ENCODE data around the gene RRP12. TPM values are rescaled to one million over a fixed set of nuclear protein-coding genes. Genes with fewer than 3 reads are reported as not detected.

RRP12 gene
- total and polyA plus RNA-seq, 4 donors = 12.7 to 44.2 (median 21.8) TPM

GRCh38 chr10:97318772-97319651, 82.1 kb downstream of the RRP12 start, which contains the start of gene FRAT1:
TSS of gene FRAT1 (plus strand) at chr10:97319271. CDS start at chr10:97319454, 183 bp downstream.
- Histone ChIP-seq H3K9ac (ENCODE audit: insufficient read depth in 1 of 2, low read length in 2 of 2) (peak within 1 kb of the TSS; percentile 92 to 95), H3K27me3 (ENCODE audit: control insufficient read depth in 3 of 3, insufficient read depth in 3 of 3, low read length in 2 of 3) (peaks cover 0 to 24% (median 6%) of the 10 kb centered on the region in 3 donors), H3K9me3 (ENCODE audit: control insufficient read depth in 4 of 4, insufficient read depth in 3 of 4, low read length in 3 of 4) (no peaks in the 10 kb centered on the region), H3K4me3 (peak within 1 kb of the TSS; percentile 93), H3K27ac (ENCODE audit: low read depth in 1 of 2, low read length in 1 of 2) (peak within 1 kb of the TSS; percentile 99), H3K36me3 (ENCODE audit: control insufficient read depth in 4 of 4, insufficient read depth in 4 of 4, low read length in 4 of 4) (no peaks in the 10 kb centered on the region), H3K4me1 (ENCODE audit: control insufficient read depth in 5 of 5, insufficient read depth in 5 of 5, low read length in 5 of 5) (peaks cover 0 to 24% (median 3%) of the 10 kb centered on the region in 5 donors)
- TF ChIP-seq CTCF (IDR thresholded peaks at IDR 0.05; ENCODE audit: control extremely low read depth, extremely low read depth) = no peak
- 0 to 1% methylated on average over 60 to 79 of the region's 79 CpGs for WGBS, 2 donors
- peak; percentile 92 to 93 (median 93) for DNase-seq
- ATAC-seq (ENCODE audit: insufficient read depth, low FRiP score) = peak; percentile 86

GRCh38 chr10:97314671-97315070, 86.5 kb downstream of the RRP12 start:
- H3K9ac ChIP-seq (ENCODE audit: insufficient read depth in 1 of 2, low read length in 2 of 2) = no peak overlapping the region
- no peak overlapping the region for H3K27ac ChIP-seq (ENCODE audit: low read depth in 1 of 2, low read length in 1 of 2)
- DNase-seq (no peak), ATAC-seq (ENCODE audit: insufficient read depth, low FRiP score) (no peak)
- no peak overlapping the region for H3K4me3 ChIP-seq
- peaks cover 0 to 4% (median 0%) of the 10 kb centered on the region in 3 donors for H3K27me3 ChIP-seq (ENCODE audit: control insufficient read depth in 3 of 3, insufficient read depth in 3 of 3, low read length in 2 of 3)
- no peak for TF ChIP-seq CTCF (IDR thresholded peaks at IDR 0.05; ENCODE audit: control extremely low read depth, extremely low read depth)
- WGBS, 2 donors = 51 to 59% methylated on average over 4 of the region's 4 CpGs
- peaks cover 0 to 1% (median 0%) of the 10 kb centered on the region in 5 donors for H3K4me1 ChIP-seq (ENCODE audit: control insufficient read depth in 5 of 5, insufficient read depth in 5 of 5, low read length in 5 of 5)
- H3K36me3 ChIP-seq (ENCODE audit: control insufficient read depth in 4 of 4, insufficient read depth in 4 of 4, low read length in 4 of 4) = no peaks in the 10 kb centered on the region
- H3K9me3 ChIP-seq (ENCODE audit: control insufficient read depth in 4 of 4, insufficient read depth in 3 of 4, low read length in 3 of 4) = no peaks in the 10 kb centered on the region

- 85 to 86% methylated on average over 6 of the region's 6 CpGs for WGBS, 2 donors
- Histone ChIP-seq H3K9ac (ENCODE audit: insufficient read depth in 1 of 2, low read length in 2 of 2) (no peak overlapping the region), H3K4me1 (ENCODE audit: control insufficient read depth in 5 of 5, insufficient read depth in 5 of 5, low read length in 5 of 5) (no peaks in the 10 kb centered on the region), H3K4me3 (no peak overlapping the region), H3K27ac (ENCODE audit: low read depth in 1 of 2, low read length in 1 of 2) (no peak overlapping the region), H3K36me3 (ENCODE audit: control insufficient read depth in 4 of 4, insufficient read depth in 4 of 4, low read length in 4 of 4) (no peaks in the 10 kb centered on the region), H3K27me3 (ENCODE audit: control insufficient read depth in 3 of 3, insufficient read depth in 3 of 3, low read length in 2 of 3) (peaks cover 0 to 4% (median 0%) of the 10 kb centered on the region in 3 donors), H3K9me3 (ENCODE audit: control insufficient read depth in 4 of 4, insufficient read depth in 3 of 4, low read length in 3 of 4) (no peaks in the 10 kb centered on the region)
- DNase-seq (no peak), ATAC-seq (ENCODE audit: insufficient read depth, low FRiP score) (no peak)
- TF ChIP-seq CTCF (IDR thresholded peaks at IDR 0.05; ENCODE audit: control extremely low read depth, extremely low read depth) = no peak
Observed at GRCh38 chr10:97312897-97313296, 88.2 kb downstream of the RRP12 start.

All from lung (tissue), 12 donors.